ENCODE results near the gene PGM1.

The PGM1 gene

GRCh38 chr1:63622849-63623566 is 29.8 kb downstream of the PGM1 start:
- no peaks in the 10 kb centered on the region for H3K79me2 ChIP-seq (ENCODE audit: control insufficient read depth, low read length)
- no peaks in the 10 kb centered on the region for H3K4me1 ChIP-seq (ENCODE audit: control insufficient read depth, low read length)
- no peaks in the 10 kb centered on the region for H3F3A ChIP-seq (ENCODE audit: control insufficient read depth, insufficient read depth)
- H3K27ac ChIP-seq (ENCODE audit: low read depth, low read length): no peak overlapping the region
- no peaks in the 10 kb centered on the region for H3K27me3 ChIP-seq (ENCODE audit: control insufficient read depth, low read length)
- no peaks in the 10 kb centered on the region for H3K9me3 ChIP-seq (ENCODE audit: control insufficient read depth, insufficient read depth, low read length)
- H3K4me2 ChIP-seq (ENCODE audit: low read length): no peak overlapping the region
- H3K9me2 ChIP-seq (replicated peaks; ENCODE audit: control insufficient read depth, low read length): no peaks in the 10 kb centered on the region
- no peak for TF ChIP-seq EZH2phosphoT487 (IDR thresholded peaks at IDR 0.05; ENCODE audit: borderline replicate concordance, low read length)
- TF ChIP-seq CTCF (IDR thresholded peaks at IDR 0.05; ENCODE audit: low read depth, low read length, poor library complexity, severe bottlenecking): no peak
- H4K20me1 ChIP-seq (ENCODE audit: control insufficient read depth, insufficient read depth, low read depth, low read length): no peaks in the 10 kb centered on the region
- H3K4me3 ChIP-seq (ENCODE audit: low read length): no peak overlapping the region
- no peaks in the 10 kb centered on the region for H3K36me3 ChIP-seq (ENCODE audit: control insufficient read depth, low read length)

DNA sequence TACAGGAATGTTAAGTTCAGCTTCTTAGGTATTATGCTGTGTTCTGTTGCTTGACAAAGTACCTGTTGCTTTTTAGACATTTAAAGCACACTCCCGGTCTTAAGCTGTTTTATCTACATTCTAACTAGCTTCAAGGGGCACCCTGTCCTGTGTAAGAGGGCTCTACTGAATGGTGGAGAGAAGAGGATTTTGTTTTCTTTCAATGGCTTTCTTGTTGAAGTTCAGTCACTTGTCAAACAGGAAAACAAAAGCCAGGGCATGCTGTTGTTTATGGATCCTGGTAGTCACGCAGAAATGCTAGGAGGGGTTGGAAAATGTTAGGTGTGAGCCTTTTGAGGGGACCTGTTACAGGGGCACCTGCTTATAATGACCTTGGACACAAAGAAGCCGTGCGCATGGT is 30.7 kb downstream of the PGM1 start:
- no peaks in the 10 kb centered on the region for H3K27me3 ChIP-seq (ENCODE audit: control insufficient read depth, low read length)
- H3K36me3 ChIP-seq (ENCODE audit: control insufficient read depth, low read length): no peaks in the 10 kb centered on the region
- no peaks in the 10 kb centered on the region for H3K9me3 ChIP-seq (ENCODE audit: control insufficient read depth, insufficient read depth, low read length)
- TF ChIP-seq CTCF (IDR thresholded peaks at IDR 0.05; ENCODE audit: low read depth, low read length, poor library complexity, severe bottlenecking) (no peak), EZH2phosphoT487 (IDR thresholded peaks at IDR 0.05; ENCODE audit: borderline replicate concordance, low read length) (no peak)
- no peaks in the 10 kb centered on the region for H3K4me1 ChIP-seq (ENCODE audit: control insufficient read depth, low read length)
- no peak overlapping the region for H3K27ac ChIP-seq (ENCODE audit: low read depth, low read length)
- no peak overlapping the region for H3K4me3 ChIP-seq (ENCODE audit: low read length)
- H3F3A ChIP-seq (ENCODE audit: control insufficient read depth, insufficient read depth): no peaks in the 10 kb centered on the region
- no peaks in the 10 kb centered on the region for H3K79me2 ChIP-seq (ENCODE audit: control insufficient read depth, low read length)
- H4K20me1 ChIP-seq (ENCODE audit: control insufficient read depth, insufficient read depth, low read depth, low read length): no peaks in the 10 kb centered on the region
- no peak overlapping the region for H3K4me2 ChIP-seq (ENCODE audit: low read length)
- H3K9me2 ChIP-seq (replicated peaks; ENCODE audit: control insufficient read depth, low read length): no peaks in the 10 kb centered on the region

- TF ChIP-seq CTCF (IDR thresholded peaks at IDR 0.05; ENCODE audit: low read depth, low read length, poor library complexity, severe bottlenecking) (no peak), EZH2phosphoT487 (IDR thresholded peaks at IDR 0.05; ENCODE audit: borderline replicate concordance, low read length) (no peak)
- Histone ChIP-seq H3F3A (ENCODE audit: control insufficient read depth, insufficient read depth) (no peaks in the 10 kb centered on the region), H4K20me1 (ENCODE audit: control insufficient read depth, insufficient read depth, low read depth, low read length) (no peaks in the 10 kb centered on the region), H3K9me2 (replicated peaks; ENCODE audit: control insufficient read depth, low read length) (no peaks in the 10 kb centered on the region), H3K4me3 (ENCODE audit: low read length) (no peak overlapping the region), H3K27ac (ENCODE audit: low read depth, low read length) (no peak overlapping the region), H3K4me2 (ENCODE audit: low read length) (no peak overlapping the region), H3K9me3 (ENCODE audit: control insufficient read depth, insufficient read depth, low read length) (no peaks in the 10 kb centered on the region), H3K27me3 (ENCODE audit: control insufficient read depth, low read length) (no peaks in the 10 kb centered on the region), H3K79me2 (ENCODE audit: control insufficient read depth, low read length) (no peaks in the 10 kb centered on the region), H3K36me3 (ENCODE audit: control insufficient read depth, low read length) (peaks cover 7% of the 10 kb centered on the region), H3K4me1 (ENCODE audit: control insufficient read depth, low read length) (no peaks in the 10 kb centered on the region)
Measured at GRCh38 chr1:63624911-63625310, 31.7 kb downstream of the PGM1 start.
